KMS-11 (cell line): ENCODE data around the gene ADAMTS6.

Experiments
- H2AFZ ChIP-seq: fragments of 200-600 bp; sonication (generic); 2 replicates; pipeline ENCODE4 v1.6.1; 2016; ENCODE audit warnings: antibody characterized with exemption, mixed run types, low read depth
- H3K27ac ChIP-seq: fragments of 200-600 bp; sonication (generic); 2 replicates; pipeline ENCODE4 v1.6.1; 2016; ENCODE audit warnings: mild to moderate bottlenecking, mixed run types
- H3K27me3 ChIP-seq: fragments of 200-600 bp; sonication (generic); 2 replicates; pipeline ENCODE4 v1.6.1; 2017; ENCODE audit warnings: mild to moderate bottlenecking, low read depth, mixed run types, moderate library complexity; ENCODE audit not compliant: insufficient read depth
- H3K36me3 ChIP-seq: fragments of 200-600 bp; sonication (generic); 2 replicates; pipeline ENCODE4 v1.6.1; 2017; ENCODE audit warnings: mild to moderate bottlenecking, mixed run types; ENCODE audit not compliant: insufficient read depth
- H3K4me1 ChIP-seq: fragments of 200-600 bp; sonication (generic); 2 replicates; pipeline ENCODE4 v1.6.1; 2016; ENCODE audit warnings: mild to moderate bottlenecking, low read depth, mixed run types; ENCODE audit not compliant: poor library complexity, severe bottlenecking
- H3K4me2 ChIP-seq: fragments of 200-600 bp; sonication (generic); 2 replicates; pipeline ENCODE4 v1.7.0; 2016; ENCODE audit warnings: mild to moderate bottlenecking, mixed run types
- H3K4me3 ChIP-seq: fragments of 200-600 bp; sonication (generic); IDR thresholded peaks from 2 replicates; pipeline ENCODE4 v1.6.1; 2017; ENCODE audit warnings: low read depth, low read length, mixed read lengths; ENCODE audit not compliant: insufficient read depth
- H3K79me2 ChIP-seq: fragments of 200-600 bp; sonication (generic); 2 replicates; pipeline ENCODE4 v1.6.1; 2016; ENCODE audit warnings: low read depth, mixed run types; ENCODE audit not compliant: insufficient read depth
- H3K9ac ChIP-seq: fragments of 200-600 bp; sonication (generic); 2 replicates; pipeline ENCODE4 v1.6.1; 2016; ENCODE audit warnings: mild to moderate bottlenecking, mixed run types
- H4K20me1 ChIP-seq: fragments of 200-600 bp; sonication (generic); 2 replicates; pipeline ENCODE4 v1.6.1; 2016; ENCODE audit warnings: mild to moderate bottlenecking, mixed run types; ENCODE audit not compliant: insufficient read depth
- CTCF ChIP-seq: fragments of 200-600 bp; sonication (generic); conservative IDR thresholded peaks from 2 replicates; pipeline ENCODE4 v1.6.1; 2017; ENCODE audit warnings: low read depth, mild to moderate bottlenecking, antibody characterized with exemption, low read length, moderate library complexity, mixed read lengths

ADAMTS6 gene

GRCh38 chr5:65292196-65292595, 189.5 kb downstream of the ADAMTS6 start:
- Histone ChIP-seq H3K27ac (no peak overlapping the region), H3K4me1 (no peaks in the 10 kb centered on the region), H3K4me2 (no peak overlapping the region), H3K79me2 (no peaks in the 10 kb centered on the region), H2AFZ (no peak overlapping the region), H3K27me3 (no peaks in the 10 kb centered on the region), H3K9ac (no peak overlapping the region), H4K20me1 (no peaks in the 10 kb centered on the region), H3K36me3 (no peaks in the 10 kb centered on the region), H3K4me3 (no peak overlapping the region)
- no peak for TF ChIP-seq CTCF

GRCh38 chr5:65290677-65291076, 191.0 kb downstream of the ADAMTS6 start:
- Histone ChIP-seq H3K4me1 (no peaks in the 10 kb centered on the region), H3K9ac (no peak overlapping the region), H3K27me3 (no peaks in the 10 kb centered on the region), H2AFZ (no peak overlapping the region), H3K79me2 (no peaks in the 10 kb centered on the region), H3K27ac (no peak overlapping the region), H3K36me3 (no peaks in the 10 kb centered on the region), H4K20me1 (no peaks in the 10 kb centered on the region), H3K4me2 (no peak overlapping the region), H3K4me3 (no peak overlapping the region)
- TF ChIP-seq CTCF: no peak

- Histone ChIP-seq H3K79me2 (no peaks in the 10 kb centered on the region), H3K27ac (no peak overlapping the region), H3K36me3 (no peaks in the 10 kb centered on the region), H3K4me3 (no peak overlapping the region), H4K20me1 (no peaks in the 10 kb centered on the region), H2AFZ (no peak overlapping the region), H3K9ac (no peak overlapping the region), H3K4me2 (no peak overlapping the region), H3K4me1 (no peaks in the 10 kb centered on the region), H3K27me3 (no peaks in the 10 kb centered on the region)
- TF ChIP-seq CTCF: no peak
Measured at GRCh38 chr5:65288657-65289056, 193.1 kb downstream of the ADAMTS6 start.

DNA sequence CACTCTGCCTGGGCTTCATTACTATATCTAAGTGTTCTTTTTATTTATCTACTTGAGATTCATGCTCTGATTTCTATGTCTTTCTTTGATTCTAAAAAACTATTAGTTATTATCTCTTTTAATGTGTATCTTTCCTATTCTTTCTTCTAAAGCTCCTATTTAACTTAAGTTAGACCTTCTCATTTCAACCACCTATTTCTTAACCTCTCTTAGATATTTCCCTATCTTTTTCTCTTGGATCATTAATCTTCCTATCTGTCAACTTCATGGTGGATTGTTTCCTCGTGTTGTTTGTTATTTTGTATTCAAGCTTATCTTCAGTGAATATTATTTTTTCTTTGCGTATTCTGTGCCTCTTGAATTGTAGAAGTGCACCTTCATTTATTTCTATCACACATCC, 202.1 kb downstream of the ADAMTS6 start:
- Histone ChIP-seq H3K4me3 (no peak overlapping the region), H3K27me3 (no peaks in the 10 kb centered on the region), H2AFZ (no peak overlapping the region), H3K4me2 (no peak overlapping the region), H3K36me3 (no peaks in the 10 kb centered on the region), H4K20me1 (no peaks in the 10 kb centered on the region), H3K9ac (no peak overlapping the region), H3K4me1 (no peaks in the 10 kb centered on the region), H3K79me2 (no peaks in the 10 kb centered on the region), H3K27ac (no peak overlapping the region)
- no peak for TF ChIP-seq CTCF
